Measurements from ENCODE around the gene FGFR3. TPM values are rescaled to one million over a fixed set of nuclear protein-coding genes. Genes with fewer than 3 reads are reported as not detected.
A peak's percentile ranks its signal among the peaks of the same experiment; 100 is the strongest.

The FGFR3 gene
- total and polyA plus RNA-seq, 11 donors: 1.1 to 4.6 (median 2.3) TPM

DNA sequence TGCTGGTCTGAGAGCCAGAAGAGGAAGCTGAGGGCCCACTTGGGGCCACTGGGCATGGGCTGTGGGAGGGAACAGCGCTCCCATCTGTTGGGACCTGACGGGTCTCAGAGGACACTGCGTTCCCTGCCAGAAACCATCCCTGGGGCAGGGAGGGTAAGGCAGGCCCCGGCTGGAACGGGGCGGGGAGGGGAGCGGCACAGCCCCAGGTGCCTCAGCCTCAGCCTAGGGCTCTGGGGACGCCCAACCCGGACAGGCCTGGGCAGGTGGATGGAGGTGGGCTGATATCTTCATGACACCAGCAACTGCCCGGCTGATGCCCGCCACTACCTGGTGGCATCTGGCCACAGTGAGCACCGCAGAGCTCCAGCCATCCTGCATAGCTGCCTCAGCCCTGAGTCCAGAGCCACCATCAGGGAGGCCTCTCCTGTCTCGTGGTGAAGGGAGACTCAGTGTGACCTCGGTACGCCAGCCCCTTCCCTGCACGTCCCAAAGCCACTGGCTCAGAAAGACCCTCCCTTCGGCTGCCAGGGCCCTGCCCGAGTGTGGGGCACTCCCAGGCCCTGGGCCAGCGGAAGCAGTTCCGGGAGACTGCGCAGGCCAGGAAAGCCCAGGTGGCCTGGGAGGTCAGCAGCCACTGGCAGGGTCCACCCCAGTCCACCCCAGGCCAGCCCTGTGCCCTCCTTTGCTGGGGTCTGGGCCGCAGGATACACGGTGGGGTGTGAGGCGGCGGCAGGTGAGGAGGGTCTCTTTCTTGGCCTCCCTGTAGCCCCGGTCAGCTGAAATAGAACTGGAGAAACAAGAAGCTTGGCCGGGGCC, 34.6 kb upstream of the FGFR3 start:
- WGBS, 4 donors: 86 to 93% (median 89%) methylated on average over 20 to 27 of the region's 27 CpGs
- Histone ChIP-seq H3K4me3 (no peak overlapping the region), H3K27me3 (peaks cover 0 to 5% (median 0%) of the 10 kb centered on the region in 9 donors), H3K9me3 (no peaks in the 10 kb centered on the region), H3K36me3 (no peaks in the 10 kb centered on the region), H3K27ac (peak overlapping the region in 3 of 12 donors; percentile 4 to 43 (median 13)), H3K4me1 (peaks cover 0 to 13% (median 4%) of the 10 kb centered on the region in 12 donors)
- TF ChIP-seq, protein P1, sequence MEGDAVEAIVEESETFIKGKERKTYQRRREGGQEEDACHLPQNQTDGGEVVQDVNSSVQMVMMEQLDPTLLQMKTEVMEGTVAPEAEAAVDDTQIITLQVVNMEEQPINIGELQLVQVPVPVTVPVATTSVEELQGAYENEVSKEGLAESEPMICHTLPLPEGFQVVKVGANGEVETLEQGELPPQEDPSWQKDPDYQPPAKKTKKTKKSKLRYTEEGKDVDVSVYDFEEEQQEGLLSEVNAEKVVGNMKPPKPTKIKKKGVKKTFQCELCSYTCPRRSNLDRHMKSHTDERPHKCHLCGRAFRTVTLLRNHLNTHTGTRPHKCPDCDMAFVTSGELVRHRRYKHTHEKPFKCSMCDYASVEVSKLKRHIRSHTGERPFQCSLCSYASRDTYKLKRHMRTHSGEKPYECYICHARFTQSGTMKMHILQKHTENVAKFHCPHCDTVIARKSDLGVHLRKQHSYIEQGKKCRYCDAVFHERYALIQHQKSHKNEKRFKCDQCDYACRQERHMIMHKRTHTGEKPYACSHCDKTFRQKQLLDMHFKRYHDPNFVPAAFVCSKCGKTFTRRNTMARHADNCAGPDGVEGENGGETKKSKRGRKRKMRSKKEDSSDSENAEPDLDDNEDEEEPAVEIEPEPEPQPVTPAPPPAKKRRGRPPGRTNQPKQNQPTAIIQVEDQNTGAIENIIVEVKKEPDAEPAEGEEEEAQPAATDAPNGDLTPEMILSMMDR (IDR thresholded peaks at IDR 0.05): no peak
- no peak for TF ChIP-seq POLR2A (IDR thresholded peaks at IDR 0.05)
- ATAC-seq (no peak), DNase-seq (no peak)
- intact Hi-C loops (cut with DNase I): loop anchor here in 2 of 10 donors (5.0 kb wide), 2 partner anchors 34 to 39 kb away; partner anchors contain the start of gene FGFR3 (in 1 of the 2)

DNA sequence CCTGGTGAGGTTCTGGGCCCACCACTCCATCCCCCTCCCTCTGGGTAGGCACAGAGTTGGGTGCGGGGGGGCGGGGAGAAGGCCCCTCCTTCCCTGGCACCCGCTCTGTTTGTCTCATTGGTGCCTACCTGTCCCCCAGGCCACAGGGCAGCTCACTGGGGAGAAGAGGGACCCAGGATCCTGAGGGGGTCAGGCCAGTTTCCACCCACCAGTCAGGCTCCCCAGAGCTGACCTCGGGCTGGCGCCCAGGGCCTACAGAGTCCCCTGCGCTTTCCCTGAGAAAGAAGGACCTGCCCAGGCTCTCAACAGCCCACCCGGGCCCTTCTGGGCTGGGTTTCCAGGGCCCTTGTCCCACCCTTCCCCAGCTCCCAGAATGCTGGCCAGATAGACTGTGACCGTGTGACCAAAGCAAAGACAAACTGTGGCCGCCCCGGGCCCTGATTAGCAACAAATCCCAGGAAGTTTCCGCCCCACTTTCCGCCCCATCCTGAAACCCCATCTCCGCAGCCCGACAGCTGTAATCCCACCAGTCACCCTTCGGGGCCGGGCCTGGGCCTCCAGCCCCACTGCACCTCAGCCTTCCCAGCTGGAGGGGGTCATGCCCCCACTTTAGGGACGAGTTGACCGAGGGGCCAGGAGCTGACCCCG, 33.8 kb upstream of the FGFR3 start:
- peak in 1 of 4 donors; percentile 38 for ATAC-seq
- intact Hi-C loops (cut with DNase I): loop anchor here in 2 of 10 donors (5.0 kb wide), 2 partner anchors 33 to 38 kb away; partner anchors contain the start of gene FGFR3 (in 1 of the 2)
- Histone ChIP-seq H3K36me3 (no peaks in the 10 kb centered on the region), H3K27ac (peak overlapping the region in 5 of 12 donors; percentile 4 to 67 (median 33)), H3K4me3 (no peak overlapping the region), H3K4me1 (peaks cover 0 to 18% (median 7%) of the 10 kb centered on the region in 12 donors), H3K9me3 (no peaks in the 10 kb centered on the region), H3K27me3 (peaks cover 0 to 12% (median 0%) of the 10 kb centered on the region in 9 donors)
- 75 to 90% (median 77%) methylated on average over 17 to 19 of the region's 19 CpGs for WGBS, 4 donors
- no peak for TF ChIP-seq POLR2A (IDR thresholded peaks at IDR 0.05)
- TF ChIP-seq, protein P1 (IDR thresholded peaks at IDR 0.05): no peak
- peak in 1 of 5 donors; percentile 34 for DNase-seq

DNA sequence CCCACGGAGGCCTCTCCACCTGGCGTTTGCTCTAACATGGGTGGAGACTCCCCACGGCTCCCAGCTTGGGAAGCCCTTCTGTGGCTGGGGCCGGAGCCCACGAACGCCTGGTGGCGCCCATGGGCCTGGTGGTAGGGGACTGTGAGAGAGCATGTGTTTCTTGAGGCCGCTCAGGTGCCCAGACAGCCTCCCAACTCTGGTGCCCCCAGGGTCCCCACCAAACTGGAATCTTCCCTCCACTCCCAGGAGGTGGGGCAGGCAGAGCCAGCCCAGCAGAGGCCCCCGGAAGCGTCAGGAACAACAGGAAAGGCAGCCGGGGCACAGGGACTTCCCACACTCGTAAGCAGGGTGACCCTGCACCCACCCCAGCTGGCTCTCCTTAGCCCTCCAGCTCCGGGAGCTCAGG, 33.3 kb upstream of the FGFR3 start:
- TF ChIP-seq POLR2A (IDR thresholded peaks at IDR 0.05): no peak
- TF ChIP-seq, protein P1 (IDR thresholded peaks at IDR 0.05): no peak
- no peak for ATAC-seq
- Histone ChIP-seq H3K4me3 (no peak overlapping the region), H3K9me3 (no peaks in the 10 kb centered on the region), H3K27ac (peak overlapping the region in 4 of 12 donors; percentile 14 to 67 (median 34)), H3K4me1 (peaks cover 0 to 18% (median 7%) of the 10 kb centered on the region in 12 donors), H3K36me3 (no peaks in the 10 kb centered on the region), H3K27me3 (peaks cover 0 to 16% (median 0%) of the 10 kb centered on the region in 9 donors)
- intact Hi-C loops (cut with DNase I): loop anchor here in 3 of 10 donors (5.0 kb wide), 3 partner anchors 32 to 42 kb away; partner anchors contain the start of gene FGFR3 (in 1 of the 3)
- no peak for DNase-seq
- 72 to 93% (median 85%) methylated on average over 6 to 13 of the region's 13 CpGs for WGBS, 4 donors

Measured in heart left ventricle (tissue), 16 donors.